GM23338 (cell line): ENCODE measurements around the gene C1orf141. TPM values are rescaled to one million over a fixed set of nuclear protein-coding genes. Genes with fewer than 3 reads are reported as not detected.

Source experiments
- ATAC-seq: fragments of 200-7000 bp; cut with Tn5 transposase; 3 replicates; pipeline ENCODE4 v1.9.1; 2020
- DNase-seq: peaks from one replicate; pipeline ENCODE4 v3.0.0-alpha.2; 2015; ENCODE audit warnings: low spot score
- H2AFZ ChIP-seq: fragments of 200-600 bp; sonication (generic); 2 replicates; pipeline ENCODE4 v1.8.0; 2016; ENCODE audit warnings: antibody characterized with exemption, mild to moderate bottlenecking, moderate library complexity
- H3F3A ChIP-seq: fragments of 200-600 bp; sonication (generic); replicated peaks from 2 replicates; pipeline ENCODE4 v1.8.0; 2017; ENCODE audit warnings: antibody characterized with exemption, mixed run types, low read depth
- H3K27ac ChIP-seq: fragments of 200-600 bp; sonication (generic); 2 replicates; pipeline ENCODE4 v1.6.1; 2016; ENCODE audit warnings: low read depth
- H3K27me3 ChIP-seq: fragments of 200-600 bp; sonication (generic); 2 replicates; pipeline ENCODE4 v1.8.0; 2016; ENCODE audit warnings: mild to moderate bottlenecking, mixed run types, moderate library complexity; ENCODE audit not compliant: insufficient read depth
- H3K36me3 ChIP-seq: fragments of 200-600 bp; sonication (generic); 2 replicates; pipeline ENCODE4 v1.8.0; 2016; ENCODE audit warnings: mild to moderate bottlenecking; ENCODE audit not compliant: insufficient read depth
- H3K4me1 ChIP-seq: fragments of 200-600 bp; sonication (generic); 2 replicates; pipeline ENCODE4 v1.8.0; 2016; ENCODE audit warnings: mild to moderate bottlenecking, moderate library complexity; ENCODE audit not compliant: insufficient read depth
- H3K4me2 ChIP-seq: fragments of 200-600 bp; sonication (generic); 2 replicates; pipeline ENCODE4 v1.7.1; 2017; ENCODE audit warnings: mixed run types
- H3K4me3 ChIP-seq: fragments of 200-600 bp; sonication (generic); 2 replicates; pipeline ENCODE4 v1.6.1; 2016; ENCODE audit warnings: mixed run types
- H3K79me2 ChIP-seq: fragments of 200-600 bp; sonication (generic); replicated peaks from 2 replicates; pipeline ENCODE4 v1.8.0; 2017; ENCODE audit warnings: mild to moderate bottlenecking; ENCODE audit not compliant: insufficient read depth
- H3K9me2 ChIP-seq: fragments of 200-600 bp; sonication (generic); 2 replicates; pipeline ENCODE4 v1.8.0; 2017; ENCODE audit not compliant: insufficient read depth
- H4K20me1 ChIP-seq: fragments of 200-600 bp; sonication (generic); replicated peaks from 2 replicates; pipeline ENCODE4 v1.8.0; 2017; ENCODE audit warnings: mild to moderate bottlenecking; ENCODE audit not compliant: insufficient read depth
- H3K27ac Mint-ChIP-seq: 2 replicates; pipeline ENCODE4 v1.8.0; 2020; ENCODE audit warnings: inconsistent platforms, mild to moderate bottlenecking, moderate library complexity, mixed read lengths
- H3K27me3 Mint-ChIP-seq: 3 replicates; pipeline ENCODE4 v1.8.0; 2022; ENCODE audit warnings: low read depth, mild to moderate bottlenecking, moderate library complexity, mixed read lengths, inconsistent platforms; ENCODE audit not compliant: insufficient read depth, poor library complexity
- H3K36me3 Mint-ChIP-seq: 3 replicates; pipeline ENCODE4 v1.8.0; 2021; ENCODE audit warnings: low read depth, mild to moderate bottlenecking, inconsistent platforms, moderate library complexity, mixed read lengths
- H3K4me1 Mint-ChIP-seq: 3 replicates; pipeline ENCODE4 v1.8.0; 2020; ENCODE audit warnings: mild to moderate bottlenecking, inconsistent platforms, mixed read lengths
- H3K4me3 Mint-ChIP-seq: 3 replicates; pipeline ENCODE4 v1.8.0; 2021; ENCODE audit warnings: moderate library complexity, mild to moderate bottlenecking, inconsistent platforms, mixed read lengths
- H3K9me3 Mint-ChIP-seq: 3 replicates; pipeline ENCODE4 v1.8.0; 2020; ENCODE audit warnings: moderate library complexity, mild to moderate bottlenecking, inconsistent platforms, mixed read lengths
- CREB1 ChIP-seq: fragments of 250-450 bp; sonication (Bioruptor Pico); IDR thresholded peaks from 2 replicates; pipeline ENCODE4 v1.5.0; 2020; ENCODE audit warnings: low read depth, mild to moderate bottlenecking, moderate library complexity
- EZH2 ChIP-seq: fragments of 200-600 bp; sonication (generic); IDR thresholded peaks from one replicate; pipeline ENCODE4 v1.8.0; 2017; ENCODE audit warnings: antibody characterized with exemption, mild to moderate bottlenecking, low read depth; ENCODE audit not compliant: unreplicated experiment
- EZH2phosphoT487 ChIP-seq: fragments of 200-600 bp; sonication (generic); IDR thresholded peaks from one replicate; pipeline ENCODE4 v1.8.1; 2018; ENCODE audit warnings: antibody characterized with exemption; ENCODE audit not compliant: unreplicated experiment
- JUNB ChIP-seq: IDR thresholded peaks from one replicate; pipeline ENCODE4 v1.6.1; 2016; ENCODE audit warnings: antibody characterized with exemption; ENCODE audit not compliant: unreplicated experiment
- NANOG ChIP-seq: IDR thresholded peaks from 2 replicates; pipeline ENCODE4 v1.6.1; 2016; ENCODE audit warnings: antibody characterized with exemption, borderline replicate concordance
- POLR2AphosphoS5 ChIP-seq: IDR thresholded peaks from 2 replicates; pipeline ENCODE4 v1.6.1; 2016; ENCODE audit warnings: antibody characterized with exemption, low read depth
- STAT1 ChIP-seq: IDR thresholded peaks from one replicate; pipeline ENCODE4 v1.6.1; 2016; ENCODE audit warnings: antibody characterized with exemption; ENCODE audit not compliant: unreplicated experiment
- ZNF114 ChIP-seq: fragments of 250-450 bp; sonication (Bioruptor Pico); IDR thresholded peaks from 2 replicates; pipeline ENCODE4 v1.5.0; 2020; ENCODE audit warnings: mild to moderate bottlenecking, moderate library complexity
- ZNF331 ChIP-seq: fragments of 250-450 bp; sonication (Bioruptor Pico); IDR thresholded peaks from 2 replicates; pipeline ENCODE4 v1.5.0; 2020; ENCODE audit warnings: low read depth, mild to moderate bottlenecking, moderate library complexity
- polyA plus RNA-seq: library from polyadenylated mRNA; unstranded; fragments of >200 nt; fragmentation: Nextera tagmentation; extraction: Ambion mirVana; gene quantifications from 2 replicates; pipeline ENCODE4 v1.2.1, GENCODE V29; 2016
- total RNA-seq: library from RNA; depleted of rRNA; stranded (reverse); fragments of >200 nt; shearing (Covaris generic); gene quantifications from 2 replicates; pipeline ENCODE4 v1.2.3, GENCODE V29; 2014
- TF ChIP-seq, protein P1 (sequence below): IDR thresholded peaks from 2 replicates; pipeline ENCODE4 v1.6.1; 2016; ENCODE audit warnings: antibody characterized with exemption
- TF ChIP-seq, protein P2 (sequence below): fragments of 250-450 bp; sonication (Bioruptor Pico); IDR thresholded peaks from 2 replicates; pipeline ENCODE4 v1.5.0; 2020; ENCODE audit warnings: mild to moderate bottlenecking, moderate library complexity
- TF ChIP-seq, protein P3 (sequence below): IDR thresholded peaks from one replicate; pipeline ENCODE4 v1.6.1; 2018; ENCODE audit warnings: antibody characterized with exemption; ENCODE audit not compliant: unreplicated experiment
- TF ChIP-seq, protein P4 (sequence below), 2 experiments: fragments of 200-600 bp in 1 of 2; sonication (generic) in 1 of 2; conservative IDR thresholded peaks; 2 replicates each; pipeline versions ENCODE4 v1.5.1 to v1.6.1; 2016 to 2017; ENCODE audit warnings: antibody characterized with exemption in 2 of 2, low read depth in 2 of 2, mild to moderate bottlenecking in 2 of 2, moderate library complexity in 1 of 2

C1orf141 gene
- total and polyA plus RNA-seq, 2 experiments from 2014 or later = not detected

DNA sequence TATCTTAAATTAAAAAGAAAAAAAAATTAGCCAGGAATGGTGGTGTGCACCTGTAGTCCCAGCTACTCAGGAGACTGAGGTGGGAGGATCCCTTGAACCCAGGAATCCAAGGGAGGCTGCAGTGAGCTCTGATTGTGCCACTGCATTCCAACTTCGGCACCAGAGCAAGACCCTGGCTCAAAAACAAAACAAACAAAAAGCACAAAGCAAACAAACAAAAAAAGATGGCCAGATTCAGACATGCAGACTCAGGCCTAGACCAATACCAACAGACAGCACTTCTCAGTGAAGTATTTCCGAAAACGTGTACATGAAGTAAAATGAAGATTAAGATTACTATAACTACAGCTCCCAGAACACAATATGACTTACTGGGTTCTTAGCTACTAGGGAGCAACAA, 91.4 kb downstream of the C1orf141 start:
- Histone ChIP-seq H3K4me2 (no peak overlapping the region), H3K4me1 (peaks cover 7% of the 10 kb centered on the region), H3K4me3 (no peak overlapping the region), H2AFZ (no peak overlapping the region), H3K27ac (no peak overlapping the region), H3K27me3 (no peaks in the 10 kb centered on the region), H4K20me1 (no peaks in the 10 kb centered on the region), H3K79me2 (no peaks in the 10 kb centered on the region), H3F3A (no peaks in the 10 kb centered on the region), H3K36me3 (peaks cover 2% of the 10 kb centered on the region; the same call in 1 of the 2 replicates), H3K9me2 (no peaks in the 10 kb centered on the region)
- H3K4me1 Mint-ChIP-seq = peaks cover 32% of the 10 kb centered on the region
- ATAC-seq (no peak), DNase-seq (no peak)
- H3K9me3 Mint-ChIP-seq = no peaks in the 10 kb centered on the region
- no peak overlapping the region for H3K27ac Mint-ChIP-seq
- TF ChIP-seq, protein P1, sequence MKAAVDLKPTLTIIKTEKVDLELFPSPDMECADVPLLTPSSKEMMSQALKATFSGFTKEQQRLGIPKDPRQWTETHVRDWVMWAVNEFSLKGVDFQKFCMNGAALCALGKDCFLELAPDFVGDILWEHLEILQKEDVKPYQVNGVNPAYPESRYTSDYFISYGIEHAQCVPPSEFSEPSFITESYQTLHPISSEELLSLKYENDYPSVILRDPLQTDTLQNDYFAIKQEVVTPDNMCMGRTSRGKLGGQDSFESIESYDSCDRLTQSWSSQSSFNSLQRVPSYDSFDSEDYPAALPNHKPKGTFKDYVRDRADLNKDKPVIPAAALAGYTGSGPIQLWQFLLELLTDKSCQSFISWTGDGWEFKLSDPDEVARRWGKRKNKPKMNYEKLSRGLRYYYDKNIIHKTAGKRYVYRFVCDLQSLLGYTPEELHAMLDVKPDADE = no peak
- no peak for TF ChIP-seq JUNB
- no peak for TF ChIP-seq EZH2
- TF ChIP-seq CREB1 (CRISPR knock-in tag) = no peak
- TF ChIP-seq ZNF331 (CRISPR knock-in tag) = no peak
- TF ChIP-seq STAT1 = no peak
- TF ChIP-seq, protein P2, sequence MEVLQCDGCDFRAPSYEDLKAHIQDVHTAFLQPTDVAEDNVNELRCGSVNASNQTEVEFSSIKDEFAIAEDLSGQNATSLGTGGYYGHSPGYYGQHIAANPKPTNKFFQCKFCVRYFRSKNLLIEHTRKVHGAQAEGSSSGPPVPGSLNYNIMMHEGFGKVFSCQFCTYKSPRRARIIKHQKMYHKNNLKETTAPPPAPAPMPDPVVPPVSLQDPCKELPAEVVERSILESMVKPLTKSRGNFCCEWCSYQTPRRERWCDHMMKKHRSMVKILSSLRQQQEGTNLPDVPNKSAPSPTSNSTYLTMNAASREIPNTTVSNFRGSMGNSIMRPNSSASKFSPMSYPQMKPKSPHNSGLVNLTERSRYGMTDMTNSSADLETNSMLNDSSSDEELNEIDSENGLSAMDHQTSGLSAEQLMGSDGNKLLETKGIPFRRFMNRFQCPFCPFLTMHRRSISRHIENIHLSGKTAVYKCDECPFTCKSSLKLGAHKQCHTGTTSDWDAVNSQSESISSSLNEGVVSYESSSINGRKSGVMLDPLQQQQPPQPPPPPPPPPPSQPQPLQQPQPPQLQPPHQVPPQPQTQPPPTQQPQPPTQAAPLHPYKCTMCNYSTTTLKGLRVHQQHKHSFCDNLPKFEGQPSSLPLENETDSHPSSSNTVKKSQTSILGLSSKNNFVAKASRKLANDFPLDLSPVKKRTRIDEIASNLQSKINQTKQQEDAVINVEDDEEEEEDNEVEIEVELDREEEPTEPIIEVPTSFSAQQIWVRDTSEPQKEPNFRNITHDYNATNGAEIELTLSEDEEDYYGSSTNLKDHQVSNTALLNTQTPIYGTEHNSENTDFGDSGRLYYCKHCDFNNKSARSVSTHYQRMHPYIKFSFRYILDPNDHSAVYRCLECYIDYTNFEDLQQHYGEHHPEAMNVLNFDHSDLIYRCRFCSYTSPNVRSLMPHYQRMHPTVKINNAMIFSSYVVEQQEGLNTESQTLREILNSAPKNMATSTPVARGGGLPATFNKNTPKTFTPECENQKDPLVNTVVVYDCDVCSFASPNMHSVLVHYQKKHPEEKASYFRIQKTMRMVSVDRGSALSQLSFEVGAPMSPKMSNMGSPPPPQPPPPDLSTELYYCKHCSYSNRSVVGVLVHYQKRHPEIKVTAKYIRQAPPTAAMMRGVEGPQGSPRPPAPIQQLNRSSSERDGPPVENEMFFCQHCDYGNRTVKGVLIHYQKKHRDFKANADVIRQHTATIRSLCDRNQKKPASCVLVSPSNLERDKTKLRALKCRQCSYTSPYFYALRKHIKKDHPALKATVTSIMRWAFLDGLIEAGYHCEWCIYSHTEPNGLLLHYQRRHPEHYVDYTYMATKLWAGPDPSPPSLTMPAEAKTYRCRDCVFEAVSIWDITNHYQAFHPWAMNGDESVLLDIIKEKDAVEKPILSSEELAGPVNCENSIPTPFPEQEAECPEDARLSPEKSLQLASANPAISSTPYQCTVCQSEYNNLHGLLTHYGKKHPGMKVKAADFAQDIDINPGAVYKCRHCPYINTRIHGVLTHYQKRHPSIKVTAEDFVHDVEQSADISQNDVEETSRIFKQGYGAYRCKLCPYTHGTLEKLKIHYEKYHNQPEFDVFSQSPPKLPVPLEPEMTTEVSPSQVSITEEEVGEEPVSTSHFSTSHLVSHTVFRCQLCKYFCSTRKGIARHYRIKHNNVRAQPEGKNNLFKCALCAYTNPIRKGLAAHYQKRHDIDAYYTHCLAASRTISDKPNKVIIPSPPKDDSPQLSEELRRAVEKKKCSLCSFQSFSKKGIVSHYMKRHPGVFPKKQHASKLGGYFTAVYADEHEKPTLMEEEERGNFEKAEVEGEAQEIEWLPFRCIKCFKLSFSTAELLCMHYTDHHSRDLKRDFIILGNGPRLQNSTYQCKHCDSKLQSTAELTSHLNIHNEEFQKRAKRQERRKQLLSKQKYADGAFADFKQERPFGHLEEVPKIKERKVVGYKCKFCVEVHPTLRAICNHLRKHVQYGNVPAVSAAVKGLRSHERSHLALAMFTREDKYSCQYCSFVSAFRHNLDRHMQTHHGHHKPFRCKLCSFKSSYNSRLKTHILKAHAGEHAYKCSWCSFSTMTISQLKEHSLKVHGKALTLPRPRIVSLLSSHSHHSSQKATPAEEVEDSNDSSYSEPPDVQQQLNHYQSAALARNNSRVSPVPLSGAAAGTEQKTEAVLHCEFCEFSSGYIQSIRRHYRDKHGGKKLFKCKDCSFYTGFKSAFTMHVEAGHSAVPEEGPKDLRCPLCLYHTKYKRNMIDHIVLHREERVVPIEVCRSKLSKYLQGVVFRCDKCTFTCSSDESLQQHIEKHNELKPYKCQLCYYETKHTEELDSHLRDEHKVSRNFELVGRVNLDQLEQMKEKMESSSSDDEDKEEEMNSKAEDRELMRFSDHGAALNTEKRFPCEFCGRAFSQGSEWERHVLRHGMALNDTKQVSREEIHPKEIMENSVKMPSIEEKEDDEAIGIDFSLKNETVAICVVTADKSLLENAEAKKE (CRISPR knock-in tag) = no peak
- TF ChIP-seq, protein P3, sequence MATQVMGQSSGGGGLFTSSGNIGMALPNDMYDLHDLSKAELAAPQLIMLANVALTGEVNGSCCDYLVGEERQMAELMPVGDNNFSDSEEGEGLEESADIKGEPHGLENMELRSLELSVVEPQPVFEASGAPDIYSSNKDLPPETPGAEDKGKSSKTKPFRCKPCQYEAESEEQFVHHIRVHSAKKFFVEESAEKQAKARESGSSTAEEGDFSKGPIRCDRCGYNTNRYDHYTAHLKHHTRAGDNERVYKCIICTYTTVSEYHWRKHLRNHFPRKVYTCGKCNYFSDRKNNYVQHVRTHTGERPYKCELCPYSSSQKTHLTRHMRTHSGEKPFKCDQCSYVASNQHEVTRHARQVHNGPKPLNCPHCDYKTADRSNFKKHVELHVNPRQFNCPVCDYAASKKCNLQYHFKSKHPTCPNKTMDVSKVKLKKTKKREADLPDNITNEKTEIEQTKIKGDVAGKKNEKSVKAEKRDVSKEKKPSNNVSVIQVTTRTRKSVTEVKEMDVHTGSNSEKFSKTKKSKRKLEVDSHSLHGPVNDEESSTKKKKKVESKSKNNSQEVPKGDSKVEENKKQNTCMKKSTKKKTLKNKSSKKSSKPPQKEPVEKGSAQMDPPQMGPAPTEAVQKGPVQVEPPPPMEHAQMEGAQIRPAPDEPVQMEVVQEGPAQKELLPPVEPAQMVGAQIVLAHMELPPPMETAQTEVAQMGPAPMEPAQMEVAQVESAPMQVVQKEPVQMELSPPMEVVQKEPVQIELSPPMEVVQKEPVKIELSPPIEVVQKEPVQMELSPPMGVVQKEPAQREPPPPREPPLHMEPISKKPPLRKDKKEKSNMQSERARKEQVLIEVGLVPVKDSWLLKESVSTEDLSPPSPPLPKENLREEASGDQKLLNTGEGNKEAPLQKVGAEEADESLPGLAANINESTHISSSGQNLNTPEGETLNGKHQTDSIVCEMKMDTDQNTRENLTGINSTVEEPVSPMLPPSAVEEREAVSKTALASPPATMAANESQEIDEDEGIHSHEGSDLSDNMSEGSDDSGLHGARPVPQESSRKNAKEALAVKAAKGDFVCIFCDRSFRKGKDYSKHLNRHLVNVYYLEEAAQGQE = no peak
- TF ChIP-seq, protein P4, sequence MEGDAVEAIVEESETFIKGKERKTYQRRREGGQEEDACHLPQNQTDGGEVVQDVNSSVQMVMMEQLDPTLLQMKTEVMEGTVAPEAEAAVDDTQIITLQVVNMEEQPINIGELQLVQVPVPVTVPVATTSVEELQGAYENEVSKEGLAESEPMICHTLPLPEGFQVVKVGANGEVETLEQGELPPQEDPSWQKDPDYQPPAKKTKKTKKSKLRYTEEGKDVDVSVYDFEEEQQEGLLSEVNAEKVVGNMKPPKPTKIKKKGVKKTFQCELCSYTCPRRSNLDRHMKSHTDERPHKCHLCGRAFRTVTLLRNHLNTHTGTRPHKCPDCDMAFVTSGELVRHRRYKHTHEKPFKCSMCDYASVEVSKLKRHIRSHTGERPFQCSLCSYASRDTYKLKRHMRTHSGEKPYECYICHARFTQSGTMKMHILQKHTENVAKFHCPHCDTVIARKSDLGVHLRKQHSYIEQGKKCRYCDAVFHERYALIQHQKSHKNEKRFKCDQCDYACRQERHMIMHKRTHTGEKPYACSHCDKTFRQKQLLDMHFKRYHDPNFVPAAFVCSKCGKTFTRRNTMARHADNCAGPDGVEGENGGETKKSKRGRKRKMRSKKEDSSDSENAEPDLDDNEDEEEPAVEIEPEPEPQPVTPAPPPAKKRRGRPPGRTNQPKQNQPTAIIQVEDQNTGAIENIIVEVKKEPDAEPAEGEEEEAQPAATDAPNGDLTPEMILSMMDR (conservative IDR thresholded peaks at IDR 0.05; ENCODE audit: low read depth in 2 of 2) = no peak
- TF ChIP-seq POLR2AphosphoS5 = no peak
- no peak for TF ChIP-seq EZH2phosphoT487
- no peak for TF ChIP-seq NANOG
- TF ChIP-seq ZNF114 (CRISPR knock-in tag) = no peak
- H3K27me3 Mint-ChIP-seq = no peaks in the 10 kb centered on the region
- H3K36me3 Mint-ChIP-seq = peaks cover 12% of the 10 kb centered on the region; the same call in 2 of the 3 replicates
- H3K4me3 Mint-ChIP-seq = no peak overlapping the region
